Measurements from ENCODE around the gene TTC1.

DNA sequence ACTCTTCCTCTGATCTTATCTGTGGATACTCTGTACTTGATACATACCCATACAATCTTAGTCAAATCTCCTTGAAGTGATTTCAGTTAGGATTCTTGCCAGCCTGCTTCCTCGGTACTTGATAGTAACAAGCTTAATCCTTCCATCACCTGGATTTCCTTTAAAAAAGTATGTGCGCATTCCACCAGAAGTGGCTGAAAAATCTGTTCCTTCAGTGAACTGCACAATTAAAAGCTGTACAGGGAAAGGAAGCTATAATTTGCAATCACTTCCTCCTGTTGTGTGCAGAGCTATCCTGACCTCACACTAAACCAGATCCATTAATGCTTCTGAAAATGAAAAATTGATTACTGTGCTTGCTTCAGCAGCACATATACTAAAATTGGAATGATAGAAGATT is 63.0 kb downstream of the TTC1 start:
- TF ChIP-seq, protein P1, sequence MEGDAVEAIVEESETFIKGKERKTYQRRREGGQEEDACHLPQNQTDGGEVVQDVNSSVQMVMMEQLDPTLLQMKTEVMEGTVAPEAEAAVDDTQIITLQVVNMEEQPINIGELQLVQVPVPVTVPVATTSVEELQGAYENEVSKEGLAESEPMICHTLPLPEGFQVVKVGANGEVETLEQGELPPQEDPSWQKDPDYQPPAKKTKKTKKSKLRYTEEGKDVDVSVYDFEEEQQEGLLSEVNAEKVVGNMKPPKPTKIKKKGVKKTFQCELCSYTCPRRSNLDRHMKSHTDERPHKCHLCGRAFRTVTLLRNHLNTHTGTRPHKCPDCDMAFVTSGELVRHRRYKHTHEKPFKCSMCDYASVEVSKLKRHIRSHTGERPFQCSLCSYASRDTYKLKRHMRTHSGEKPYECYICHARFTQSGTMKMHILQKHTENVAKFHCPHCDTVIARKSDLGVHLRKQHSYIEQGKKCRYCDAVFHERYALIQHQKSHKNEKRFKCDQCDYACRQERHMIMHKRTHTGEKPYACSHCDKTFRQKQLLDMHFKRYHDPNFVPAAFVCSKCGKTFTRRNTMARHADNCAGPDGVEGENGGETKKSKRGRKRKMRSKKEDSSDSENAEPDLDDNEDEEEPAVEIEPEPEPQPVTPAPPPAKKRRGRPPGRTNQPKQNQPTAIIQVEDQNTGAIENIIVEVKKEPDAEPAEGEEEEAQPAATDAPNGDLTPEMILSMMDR (conservative IDR thresholded peaks at IDR 0.05; ENCODE audit: low read length): no peak
- no peak for TF ChIP-seq EZH2phosphoT487 (IDR thresholded peaks at IDR 0.05; ENCODE audit: borderline replicate concordance)

Data from Loucy (cell line).